CD4-positive, alpha-beta T cell treated with Interleukin-10 for 1 hour (primary cell): ENCODE data around the gene NUP54.

Experiments
- DNase-seq: peaks from one replicate; pipeline ENCODE4 v3.0.0-alpha.2; 2020

The NUP54 gene

GRCh38 chr4:76067652-76068286 is 80.4 kb downstream of the NUP54 start:
- peak; percentile 76 for DNase-seq

- no peak for DNase-seq
These were observed 81.7 kb downstream of the NUP54 start for GRCh38 chr4:76066546-76066945.
